K562 (cell line): ENCODE results near the gene CTXND1. TPM values are rescaled to one million over a fixed set of nuclear protein-coding genes. Genes with fewer than 3 reads are reported as not detected.

Source experiments
- MAX ChIP-seq: sonication (generic); formaldehyde crosslinking; IDR thresholded peaks from 2 replicates; pipeline ENCODE4 v1.9.0; 2022; ENCODE audit warnings: mild to moderate bottlenecking, missing genetic modification reagents
- SETDB1 ChIP-seq: IDR thresholded peaks from one replicate; pipeline ENCODE4 v1.6.1; 2012; ENCODE audit warnings: low read length, control low read depth, inconsistent platforms
- ZBTB40 ChIP-seq, 2 experiments: fragments of 450-650 bp in 1 of 2; sonication (generic) in 1 of 2; formaldehyde crosslinking in 1 of 2; IDR thresholded peaks; 2 replicates each; pipeline versions ENCODE4 v1.7.1 to v1.9.0; 2016 to 2022; ENCODE audit warnings: inconsistent platforms in 1 of 2, mild to moderate bottlenecking in 1 of 2, missing genetic modification reagents in 1 of 2
- polyA plus RNA-seq, 8 experiments: library from polyadenylated mRNA; depleted of rRNA in 4 of 8; stranded (reverse) in 5 of 8; unstranded in 3 of 8; fragments of >200 nt; fragmentation: Nextera tagmentation in 2 of 8; fragmentation: Illumina TruSeq in 1 of 8; extraction: Ambion mirVana in 2 of 8; extraction: Trizol in 1 of 8; gene quantifications; 2 replicates each; pipeline versions ENCODE4 v1.2.1 to v1.2.3, GENCODE V29; 2011 to 2014; ENCODE audit warnings: inconsistent platforms in 1 of 8, missing spikeins in 1 of 8
- total RNA-seq, 7 experiments: library from RNA; depleted of rRNA in 6 of 7; stranded (reverse); fragments of >200 nt in 6 of 7; fragmentation: Illumina TruSeq in 2 of 7; extraction: Trizol in 2 of 7; gene quantifications; 2 replicates each; pipeline versions ENCODE4 v1.2.1 to v1.2.3, GENCODE V29; 2011 to 2021; ENCODE audit warnings: low replicate concordance in 1 of 7
- TF ChIP-seq, protein P1 (sequence below): fragments of 450-650 bp; IDR thresholded peaks from 2 replicates; pipeline ENCODE4 v1.6.1; 2018; ENCODE audit warnings: mild to moderate bottlenecking, low read depth; ENCODE audit not compliant: partially characterized antibody
- TF ChIP-seq, protein P2 (sequence below): sonication (generic); formaldehyde crosslinking; IDR thresholded peaks from 2 replicates; pipeline ENCODE4 v1.8.1; 2022; ENCODE audit warnings: missing genetic modification reagents

The CTXND1 gene
- total and polyA plus RNA-seq, 9 of the 15 experiments (the other 6 are each of a cell fraction or from before 2014, with no cell fraction given), result 0.04 TPM; not detected in 7

DNA sequence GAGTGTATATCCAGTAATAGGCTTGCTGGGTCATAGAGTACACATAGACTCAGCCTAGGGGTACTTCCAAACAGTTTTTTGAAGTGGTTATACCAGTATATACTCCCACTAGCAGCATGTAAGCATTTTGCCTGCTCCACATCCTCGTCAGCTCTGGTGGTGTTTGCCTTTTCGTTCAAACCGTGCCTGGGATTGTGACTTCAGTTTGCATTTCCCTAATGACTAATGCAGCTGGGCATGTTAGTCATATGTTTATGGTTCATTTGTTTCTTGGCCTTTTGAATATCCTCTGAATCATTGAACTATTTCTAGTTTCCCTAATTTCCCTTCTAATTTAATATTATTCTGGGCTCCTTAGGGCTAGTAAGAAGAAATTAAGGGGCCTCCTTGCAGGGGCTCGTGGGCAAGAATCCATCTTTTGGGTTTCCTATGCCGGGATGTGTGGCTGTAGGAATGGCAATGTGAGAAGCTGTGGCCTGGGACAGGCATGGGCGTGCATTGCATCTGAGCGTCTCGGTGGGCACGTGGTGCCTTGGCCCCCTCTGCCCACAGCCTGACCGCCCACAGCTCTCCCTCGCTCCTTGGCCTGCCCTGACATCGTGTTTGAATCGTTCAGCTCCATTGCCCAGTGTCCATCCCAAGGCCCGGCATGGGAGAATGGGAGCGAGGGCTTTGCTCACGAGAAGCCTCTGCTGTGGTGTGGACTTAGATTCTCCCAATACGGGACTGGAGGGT lies 72.8 kb downstream of the CTXND1 start (continued):
- TF ChIP-seq ZBTB40 (IDR thresholded peaks at IDR 0.05), result no peak
- TF ChIP-seq ZBTB40 (CRISPR knock-in tag; IDR thresholded peaks at IDR 0.05), result no peak
- no peak for TF ChIP-seq SETDB1
- TF ChIP-seq MAX (CRISPR knock-in tag), result no peak
- TF ChIP-seq, protein P1, sequence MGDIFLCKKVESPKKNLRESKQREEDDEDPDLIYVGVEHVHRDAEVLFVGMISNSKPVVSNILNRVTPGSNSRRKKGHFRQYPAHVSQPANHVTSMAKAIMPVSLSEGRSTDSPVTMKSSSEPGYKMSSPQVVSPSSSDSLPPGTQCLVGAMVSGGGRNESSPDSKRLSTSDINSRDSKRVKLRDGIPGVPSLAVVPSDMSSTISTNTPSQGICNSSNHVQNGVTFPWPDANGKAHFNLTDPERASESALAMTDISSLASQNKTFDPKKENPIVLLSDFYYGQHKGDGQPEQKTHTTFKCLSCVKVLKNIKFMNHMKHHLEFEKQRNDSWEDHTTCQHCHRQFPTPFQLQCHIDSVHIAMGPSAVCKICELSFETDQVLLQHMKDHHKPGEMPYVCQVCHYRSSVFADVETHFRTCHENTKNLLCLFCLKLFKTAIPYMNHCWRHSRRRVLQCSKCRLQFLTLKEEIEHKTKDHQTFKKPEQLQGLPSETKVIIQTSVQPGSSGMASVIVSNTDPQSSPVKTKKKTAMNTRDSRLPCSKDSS, result no peak
- TF ChIP-seq, protein P2, sequence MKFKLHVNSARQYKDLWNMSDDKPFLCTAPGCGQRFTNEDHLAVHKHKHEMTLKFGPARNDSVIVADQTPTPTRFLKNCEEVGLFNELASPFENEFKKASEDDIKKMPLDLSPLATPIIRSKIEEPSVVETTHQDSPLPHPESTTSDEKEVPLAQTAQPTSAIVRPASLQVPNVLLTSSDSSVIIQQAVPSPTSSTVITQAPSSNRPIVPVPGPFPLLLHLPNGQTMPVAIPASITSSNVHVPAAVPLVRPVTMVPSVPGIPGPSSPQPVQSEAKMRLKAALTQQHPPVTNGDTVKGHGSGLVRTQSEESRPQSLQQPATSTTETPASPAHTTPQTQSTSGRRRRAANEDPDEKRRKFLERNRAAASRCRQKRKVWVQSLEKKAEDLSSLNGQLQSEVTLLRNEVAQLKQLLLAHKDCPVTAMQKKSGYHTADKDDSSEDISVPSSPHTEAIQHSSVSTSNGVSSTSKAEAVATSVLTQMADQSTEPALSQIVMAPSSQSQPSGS, result no peak
